ENCODE measurements around the gene FBXL14. TPM values are rescaled to one million over a fixed set of nuclear protein-coding genes. Genes with fewer than 3 reads are reported as not detected.
A peak's percentile ranks its signal among the peaks of the same experiment; 100 is the strongest.

Gene FBXL14
- total and polyA plus RNA-seq, 4 donors: 0.67 to 7.5 (median 4.9) TPM

DNA sequence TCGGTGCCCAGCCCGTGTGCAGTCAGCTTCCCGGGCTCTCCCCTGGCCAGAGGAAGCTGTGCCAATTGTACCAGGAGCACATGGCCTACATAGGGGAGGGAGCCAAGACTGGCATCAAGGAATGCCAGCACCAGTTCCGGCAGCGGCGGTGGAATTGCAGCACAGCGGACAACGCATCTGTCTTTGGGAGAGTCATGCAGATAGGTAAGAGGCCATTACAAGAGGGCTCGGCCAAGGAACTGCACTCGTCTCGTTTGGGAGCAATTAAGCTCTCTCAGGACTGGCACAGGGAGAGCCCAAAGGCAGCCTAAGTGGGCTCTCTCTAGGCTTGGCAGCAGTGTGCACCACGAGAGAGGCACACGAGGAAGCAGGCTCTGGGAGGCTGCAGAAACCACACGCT lies 38.3 kb upstream of the FBXL14 start:
- Histone ChIP-seq H3K4me1 (ENCODE audit: control insufficient read depth in 4 of 4, insufficient read depth in 4 of 4, low read length in 3 of 4) (peaks cover 18 to 60% (median 52%) of the 10 kb centered on the region in 4 donors), H3K36me3 (ENCODE audit: control insufficient read depth in 4 of 4, insufficient read depth in 3 of 4, low read depth in 1 of 4, low read length in 3 of 4) (no peaks in the 10 kb centered on the region), H3K27ac (ENCODE audit: low read depth in 1 of 2, low read length in 2 of 2) (no peak overlapping the region), H3K9ac (ENCODE audit: low read depth in 1 of 2, low read length in 2 of 2) (no peak overlapping the region), H3K4me3 (ENCODE audit: low read depth in 1 of 3, low read length in 3 of 3) (no peak overlapping the region), H3K27me3 (ENCODE audit: control insufficient read depth in 4 of 4, insufficient read depth in 4 of 4, low read length in 3 of 4) (no peaks in the 10 kb centered on the region), H3K9me3 (ENCODE audit: control insufficient read depth in 4 of 4, low read length in 3 of 4) (no peaks in the 10 kb centered on the region)
- DNase-seq (ENCODE audit: low spot score): no peak
- TF ChIP-seq SP1 (IDR thresholded peaks at IDR 0.05): peak; percentile 11
- no peak for TF ChIP-seq RAD21 (IDR thresholded peaks at IDR 0.05)
- TF ChIP-seq ATF3 (IDR thresholded peaks at IDR 0.05): no peak
- TF ChIP-seq MAX (IDR thresholded peaks at IDR 0.05): peak; percentile 44
- no peak for TF ChIP-seq JUND (IDR thresholded peaks at IDR 0.05)
- TF ChIP-seq NR2F2 (IDR thresholded peaks at IDR 0.05): no peak
- peak in 1 of 2 donors; percentile 49 for TF ChIP-seq RXRA (IDR thresholded peaks at IDR 0.05)
- TF ChIP-seq, protein P1, sequence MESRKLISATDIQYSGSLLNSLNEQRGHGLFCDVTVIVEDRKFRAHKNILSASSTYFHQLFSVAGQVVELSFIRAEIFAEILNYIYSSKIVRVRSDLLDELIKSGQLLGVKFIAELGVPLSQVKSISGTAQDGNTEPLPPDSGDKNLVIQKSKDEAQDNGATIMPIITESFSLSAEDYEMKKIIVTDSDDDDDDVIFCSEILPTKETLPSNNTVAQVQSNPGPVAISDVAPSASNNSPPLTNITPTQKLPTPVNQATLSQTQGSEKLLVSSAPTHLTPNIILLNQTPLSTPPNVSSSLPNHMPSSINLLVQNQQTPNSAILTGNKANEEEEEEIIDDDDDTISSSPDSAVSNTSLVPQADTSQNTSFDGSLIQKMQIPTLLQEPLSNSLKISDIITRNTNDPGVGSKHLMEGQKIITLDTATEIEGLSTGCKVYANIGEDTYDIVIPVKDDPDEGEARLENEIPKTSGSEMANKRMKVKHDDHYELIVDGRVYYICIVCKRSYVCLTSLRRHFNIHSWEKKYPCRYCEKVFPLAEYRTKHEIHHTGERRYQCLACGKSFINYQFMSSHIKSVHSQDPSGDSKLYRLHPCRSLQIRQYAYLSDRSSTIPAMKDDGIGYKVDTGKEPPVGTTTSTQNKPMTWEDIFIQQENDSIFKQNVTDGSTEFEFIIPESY (IDR thresholded peaks at IDR 0.05): no peak
- no peak for TF ChIP-seq HNF4A (conservative IDR thresholded peaks at IDR 0.05)
- no peak for TF ChIP-seq EGR1 (IDR thresholded peaks at IDR 0.05; ENCODE audit: low read depth in 2 of 2)
- no peak for TF ChIP-seq HNF4G (IDR thresholded peaks at IDR 0.05)
- no peak for TF ChIP-seq FOXA1 (IDR thresholded peaks at IDR 0.05)
- TF ChIP-seq GABPA (IDR thresholded peaks at IDR 0.05 in 1 of 2, conservative IDR thresholded peaks at IDR 0.05 in 1 of 2): no peak
- TF ChIP-seq, protein P2, sequence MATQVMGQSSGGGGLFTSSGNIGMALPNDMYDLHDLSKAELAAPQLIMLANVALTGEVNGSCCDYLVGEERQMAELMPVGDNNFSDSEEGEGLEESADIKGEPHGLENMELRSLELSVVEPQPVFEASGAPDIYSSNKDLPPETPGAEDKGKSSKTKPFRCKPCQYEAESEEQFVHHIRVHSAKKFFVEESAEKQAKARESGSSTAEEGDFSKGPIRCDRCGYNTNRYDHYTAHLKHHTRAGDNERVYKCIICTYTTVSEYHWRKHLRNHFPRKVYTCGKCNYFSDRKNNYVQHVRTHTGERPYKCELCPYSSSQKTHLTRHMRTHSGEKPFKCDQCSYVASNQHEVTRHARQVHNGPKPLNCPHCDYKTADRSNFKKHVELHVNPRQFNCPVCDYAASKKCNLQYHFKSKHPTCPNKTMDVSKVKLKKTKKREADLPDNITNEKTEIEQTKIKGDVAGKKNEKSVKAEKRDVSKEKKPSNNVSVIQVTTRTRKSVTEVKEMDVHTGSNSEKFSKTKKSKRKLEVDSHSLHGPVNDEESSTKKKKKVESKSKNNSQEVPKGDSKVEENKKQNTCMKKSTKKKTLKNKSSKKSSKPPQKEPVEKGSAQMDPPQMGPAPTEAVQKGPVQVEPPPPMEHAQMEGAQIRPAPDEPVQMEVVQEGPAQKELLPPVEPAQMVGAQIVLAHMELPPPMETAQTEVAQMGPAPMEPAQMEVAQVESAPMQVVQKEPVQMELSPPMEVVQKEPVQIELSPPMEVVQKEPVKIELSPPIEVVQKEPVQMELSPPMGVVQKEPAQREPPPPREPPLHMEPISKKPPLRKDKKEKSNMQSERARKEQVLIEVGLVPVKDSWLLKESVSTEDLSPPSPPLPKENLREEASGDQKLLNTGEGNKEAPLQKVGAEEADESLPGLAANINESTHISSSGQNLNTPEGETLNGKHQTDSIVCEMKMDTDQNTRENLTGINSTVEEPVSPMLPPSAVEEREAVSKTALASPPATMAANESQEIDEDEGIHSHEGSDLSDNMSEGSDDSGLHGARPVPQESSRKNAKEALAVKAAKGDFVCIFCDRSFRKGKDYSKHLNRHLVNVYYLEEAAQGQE (IDR thresholded peaks at IDR 0.05): no peak
- TF ChIP-seq, protein P3, sequence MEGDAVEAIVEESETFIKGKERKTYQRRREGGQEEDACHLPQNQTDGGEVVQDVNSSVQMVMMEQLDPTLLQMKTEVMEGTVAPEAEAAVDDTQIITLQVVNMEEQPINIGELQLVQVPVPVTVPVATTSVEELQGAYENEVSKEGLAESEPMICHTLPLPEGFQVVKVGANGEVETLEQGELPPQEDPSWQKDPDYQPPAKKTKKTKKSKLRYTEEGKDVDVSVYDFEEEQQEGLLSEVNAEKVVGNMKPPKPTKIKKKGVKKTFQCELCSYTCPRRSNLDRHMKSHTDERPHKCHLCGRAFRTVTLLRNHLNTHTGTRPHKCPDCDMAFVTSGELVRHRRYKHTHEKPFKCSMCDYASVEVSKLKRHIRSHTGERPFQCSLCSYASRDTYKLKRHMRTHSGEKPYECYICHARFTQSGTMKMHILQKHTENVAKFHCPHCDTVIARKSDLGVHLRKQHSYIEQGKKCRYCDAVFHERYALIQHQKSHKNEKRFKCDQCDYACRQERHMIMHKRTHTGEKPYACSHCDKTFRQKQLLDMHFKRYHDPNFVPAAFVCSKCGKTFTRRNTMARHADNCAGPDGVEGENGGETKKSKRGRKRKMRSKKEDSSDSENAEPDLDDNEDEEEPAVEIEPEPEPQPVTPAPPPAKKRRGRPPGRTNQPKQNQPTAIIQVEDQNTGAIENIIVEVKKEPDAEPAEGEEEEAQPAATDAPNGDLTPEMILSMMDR (IDR thresholded peaks at IDR 0.05; ENCODE audit: low read depth, low read length, missing input control): no peak
- TF ChIP-seq YY1 (IDR thresholded peaks at IDR 0.05): no peak
- 44% methylated on average over 14 of the region's 14 CpGs for WGBS
